Motor neuron (in vitro differentiated cells): ENCODE measurements around the gene LRRC26. TPM values are rescaled to one million over a fixed set of nuclear protein-coding genes. Genes with fewer than 3 reads are reported as not detected.

Source experiments
- ATAC-seq, 8 experiments: fragments of 200-7000 bp; cut with Tn5 transposase; replicated peaks in 6 of 8; 2 replicates each; pipeline ENCODE4 v1.8.0; 2021; ENCODE audit warnings: mild to moderate bottlenecking in 8 of 8, moderate library complexity in 8 of 8
- H3K27ac ChIP-seq, 2 donors: fragments of 250-450 bp; sonication (Bioruptor Pico); 2 replicates each; pipeline ENCODE4 v1.9.0; 2021; ENCODE audit warnings: antibody characterized with exemption in 2 of 2, mild to moderate bottlenecking in 2 of 2, moderate library complexity in 1 of 2
- H3K4me1 ChIP-seq, 2 donors: fragments of 250-450 bp; sonication (Bioruptor Pico); replicated peaks in 1 of 2; 2 replicates each; pipeline ENCODE4 v1.6.1; 2021; ENCODE audit warnings: antibody characterized with exemption in 2 of 2, mild to moderate bottlenecking in 2 of 2, moderate library complexity in 1 of 2
- H3K4me3 ChIP-seq, 5 donors: fragments of 250-450 bp; sonication (Bioruptor Pico); 2 replicates each; pipeline ENCODE4 v1.9.0; 2021; ENCODE audit warnings: antibody characterized with exemption in 5 of 5, mild to moderate bottlenecking in 5 of 5, moderate library complexity in 4 of 5
- WGBS, 10 experiments: fragments of 450-650 bp; shearing (Covaris generic); methylation state at CpG; one replicate each; pipeline ENCODE4 v1.0.0; 2022; 5-methylcytosine and 5-hydroxymethylcytosine counted together
- in situ Hi-C, 9 experiments: fragments of 400-800 bp; cut with MboI; loops; one replicate each; pipeline ENCODE4 v1.15.0; 2021; ENCODE audit warnings: low sequenced_read_pairs in 9 of 9, low pct_unique_long_range_greater_than_20kb in 2 of 9; ENCODE audit not compliant: unreplicated experiment in 9 of 9
- total RNA-seq, 8 experiments: library from RNA; unstranded; fragments of 300-600 nt; gene quantifications; 2 replicates each; pipeline versions ENCODE4 v1.2.3 to v1.2.4, GENCODE V29; 2022

The LRRC26 gene
- total RNA-seq, 8 experiments from 2014 or later, result 0.17 to 1.00 (median 0.43) TPM; not detected in 5

- WGBS, 10 experiments, result 0 to 2% (median 1%) methylated on average over 2 to 23 of the region's 98 CpGs; no CpG with 5 or more reads in 5 of the 10 experiments
- Histone ChIP-seq H3K27ac (peak within 1 kb of the TSS; percentile 57 to 83), H3K4me1 (peaks cover 23 to 28% of the 10 kb centered on the region in 2 donors), H3K4me3 (peak within 1 kb of the TSS; percentile 85 to 100 (median 96))
- ATAC-seq, result peak; percentile 20 to 69 (median 39)
- in situ Hi-C loops, result no loop called here
These were observed 35.5 kb upstream of the LRRC26 start, which contains the start of the genes NDOR1 and TMEM203 for GRCh38 chr9:137205126-137206069. Gene NDOR1 (plus strand): TSS chr9:137205700. CDS start chr9:137205778, 78 bp downstream. Gene TMEM203 (minus strand): TSS chr9:137205648. CDS start chr9:137205414, 234 bp downstream.

- H3K27ac ChIP-seq, result peak overlapping the region; percentile 57 to 83
- 0 to 41% (median 4%) methylated on average over 3 to 15 of the region's 21 CpGs; no CpG with 5 or more reads in 4 of the 10 experiments for WGBS, 10 experiments
- H3K4me1 ChIP-seq, result peaks cover 24 to 28% of the 10 kb centered on the region in 2 donors
- peak overlapping the region; percentile 85 to 100 (median 96) for H3K4me3 ChIP-seq
- no peak for ATAC-seq
- in situ Hi-C loops, result no loop called here
These were observed 34.9 kb upstream of the LRRC26 start for GRCh38 chr9:137204731-137205125.

- in situ Hi-C loops, result no loop called here
- WGBS, 10 experiments, result 44 to 94% (median 63%) methylated on average over 3 to 8 of the region's 8 CpGs; no CpG with 5 or more reads in 5 of the 10 experiments
- H3K4me3 ChIP-seq, result no peak overlapping the region
- no peak for ATAC-seq
- peaks cover 35 to 36% of the 10 kb centered on the region in 2 donors for H3K4me1 ChIP-seq
- H3K27ac ChIP-seq, result no peak overlapping the region
These were observed 33.1 kb upstream of the LRRC26 start for GRCh38 chr9:137202966-137203365.

- Histone ChIP-seq H3K27ac (peak overlapping the region; percentile 14 to 50), H3K4me1 (peaks cover 30 to 32% of the 10 kb centered on the region in 2 donors), H3K4me3 (peak overlapping the region; percentile 80 to 99 (median 90))
- in situ Hi-C loops, result no loop called here
- 1 to 33% (median 19%) methylated on average over 1 to 17 of the region's 23 CpGs; no CpG with 5 or more reads in 1 of the 10 experiments for WGBS, 10 experiments
- ATAC-seq, result no peak
These were observed 31.5 kb upstream of the LRRC26 start for GRCh38 chr9:137201205-137201868.

- H3K27ac ChIP-seq, result peak within 1 kb of the TSS; percentile 68 to 80
- ATAC-seq, result peak; percentile 86 to 96 (median 94)
- peaks cover 27 to 29% of the 10 kb centered on the region in 2 donors for H3K4me1 ChIP-seq
- WGBS, 10 experiments, result 0% methylated on average over 2 of the region's 118 CpGs; no CpG with 5 or more reads in 9 of the 10 experiments
- in situ Hi-C loops, result no loop called here
- peak within 1 kb of the TSS; percentile 80 to 99 (median 90) for H3K4me3 ChIP-seq
These were observed 30.7 kb upstream of the LRRC26 start, which contains the start of gene TPRN for GRCh38 chr9:137200311-137201204. Gene TPRN (minus strand): TSS chr9:137200741. CDS start chr9:137200711, 30 bp downstream.

- Histone ChIP-seq H3K27ac (no peak overlapping the region), H3K4me1 (peaks cover 25 to 28% of the 10 kb centered on the region in 2 donors), H3K4me3 (peak overlapping the region; percentile 80 to 99 (median 90))
- ATAC-seq, result no peak
- 0 to 68% (median 20%) methylated on average over 2 to 6 of the region's 51 CpGs; no CpG with 5 or more reads in 7 of the 10 experiments for WGBS, 10 experiments
- in situ Hi-C loops, result no loop called here
These were observed 29.7 kb upstream of the LRRC26 start for GRCh38 chr9:137199411-137200121.

- peaks cover 18 to 21% of the 10 kb centered on the region in 2 donors for H3K4me1 ChIP-seq
- H3K27ac ChIP-seq, result no peak overlapping the region
- in situ Hi-C loops, result no loop called here
- ATAC-seq, result no peak
- H3K4me3 ChIP-seq, result peak overlapping the region in 2 of 5 donors; percentile 89 to 99
- WGBS, 10 experiments, result 40 to 93% (median 64%) methylated on average over 1 to 6 of the region's 11 CpGs; no CpG with 5 or more reads in 6 of the 10 experiments
These were observed 29.0 kb upstream of the LRRC26 start for GRCh38 chr9:137198902-137199283.

- H3K27ac ChIP-seq, result no peak overlapping the region
- peaks cover 13 to 19% of the 10 kb centered on the region in 2 donors for H3K4me1 ChIP-seq
- no peak for ATAC-seq
- whole genome bisulfite sequencing, 10 experiments, result 80 to 100% (median 91%) methylated on average over 1 to 4 of the region's 19 CpGs; no CpG with 5 or more reads in 2 of the 10 experiments
- peak overlapping the region in 1 of 5 donors; percentile 99 for H3K4me3 ChIP-seq
- in situ Hi-C loops, result no loop called here
These were observed 28.4 kb upstream of the LRRC26 start for GRCh38 chr9:137198051-137198901.

GRCh38 chr9:137195525-137196220 is 25.8 kb upstream of the LRRC26 start:
- ATAC-seq, result no peak
- H3K4me1 ChIP-seq, result peaks cover 7 to 13% of the 10 kb centered on the region in 2 donors
- no peak overlapping the region for H3K4me3 ChIP-seq
- in situ Hi-C loops, result no loop called here
- WGBS, 10 experiments, result 67 to 85% (median 80%) methylated on average over 1 to 4 of the region's 21 CpGs; no CpG with 5 or more reads in 6 of the 10 experiments
- no peak overlapping the region for H3K27ac ChIP-seq

GRCh38 chr9:137194909-137195308 is 25.1 kb upstream of the LRRC26 start:
- in situ Hi-C loops, result no loop called here
- peaks cover 9 to 16% of the 10 kb centered on the region in 2 donors for H3K4me1 ChIP-seq
- H3K27ac ChIP-seq, result no peak overlapping the region
- 90% methylated on average over 2 of the region's 10 CpGs; no CpG with 5 or more reads in 9 of the 10 experiments for WGBS, 10 experiments
- H3K4me3 ChIP-seq, result no peak overlapping the region
- ATAC-seq, result no peak
